DOHH2 (cell line): ENCODE measurements around the gene FUT4.

ENCODE experiments used
- CTCF ChIP-seq: fragments of 200-600 bp; sonication (generic); IDR thresholded peaks from one replicate; pipeline ENCODE4 v1.5.1; 2014; ENCODE audit warnings: antibody characterized with exemption, mild to moderate bottlenecking, low read depth, low read length; ENCODE audit not compliant: poor library complexity, severe bottlenecking
- EZH2phosphoT487 ChIP-seq: fragments of 200-600 bp; sonication (generic); IDR thresholded peaks from 2 replicates; pipeline ENCODE4 v1.6.1; 2017; ENCODE audit warnings: borderline replicate concordance, mild to moderate bottlenecking, antibody characterized with exemption, low read length, moderate library complexity, mixed read lengths

- no peak for TF ChIP-seq CTCF
- TF ChIP-seq EZH2phosphoT487: no peak
Measured at GRCh38 chr11:94558468-94558867, 14.7 kb downstream of the FUT4 start.
